GM21529 (cell line): ENCODE results near the gene FMNL2.
"Not testable (repeated sequence)": the region's sequence is repeated elsewhere in the genome, so short reads cannot be mapped to it uniquely, and the experiment has no call there.

ENCODE experiments used
- ATAC-seq: cut with Tn5 transposase; IDR thresholded peaks from one replicate; pipeline ENCODE4 v1.9.1; 2021; ENCODE audit not compliant: unreplicated experiment

FMNL2 gene

GRCh38 chr2:152518641-152519580 lies 183.9 kb downstream of the FMNL2 start:
- no peak for ATAC-seq

- no peak for ATAC-seq
Observed at GRCh38 chr2:152519581-152519952, 184.6 kb downstream of the FMNL2 start.

- ATAC-seq: no peak
Observed at GRCh38 chr2:152520759-152521158, 185.8 kb downstream of the FMNL2 start.

GRCh38 chr2:152522446-152522845 lies 187.5 kb downstream of the FMNL2 start:
- not testable (repeated sequence) for ATAC-seq

- no peak for ATAC-seq
Observed at GRCh38 chr2:152523091-152523490, 188.1 kb downstream of the FMNL2 start.

GRCh38 chr2:152525277-152525838 lies 190.4 kb downstream of the FMNL2 start:
- ATAC-seq: no peak

- ATAC-seq: no peak
Observed at GRCh38 chr2:152529420-152530115, 194.6 kb downstream of the FMNL2 start.

GRCh38 chr2:152532241-152532640 lies 197.3 kb downstream of the FMNL2 start:
- no peak for ATAC-seq

GRCh38 chr2:152534460-152535135 lies 199.6 kb downstream of the FMNL2 start:
- ATAC-seq: no peak

GRCh38 chr2:152537081-152537651 lies 202.2 kb downstream of the FMNL2 start:
- ATAC-seq: no peak

- no peak for ATAC-seq
Observed at GRCh38 chr2:152539424-152539823, 204.4 kb downstream of the FMNL2 start.

- ATAC-seq: no peak
Observed at GRCh38 chr2:152541712-152542111, 206.7 kb downstream of the FMNL2 start.

GRCh38 chr2:152542337-152542994 lies 207.5 kb downstream of the FMNL2 start:
- ATAC-seq: peak; percentile 62

- ATAC-seq: no peak
Observed at GRCh38 chr2:152542995-152543481, 208.1 kb downstream of the FMNL2 start.

GRCh38 chr2:152543717-152544116 lies 208.7 kb downstream of the FMNL2 start:
- ATAC-seq: no peak

GRCh38 chr2:152544638-152545037 lies 209.7 kb downstream of the FMNL2 start:
- no peak for ATAC-seq

- ATAC-seq: no peak
Observed at GRCh38 chr2:152546230-152546837, 211.4 kb downstream of the FMNL2 start.

- no peak for ATAC-seq
Observed at GRCh38 chr2:152548111-152548875, 213.3 kb downstream of the FMNL2 start.

GRCh38 chr2:152548996-152549395 lies 214.0 kb downstream of the FMNL2 start:
- no peak for ATAC-seq
